CD4-positive, alpha-beta T cell (primary cell): Measurements from ENCODE around the gene ARFIP1. TPM values are rescaled to one million over a fixed set of nuclear protein-coding genes. Genes with fewer than 3 reads are reported as not detected.

Source experiments
- ATAC-seq: fragments of 200-7000 bp; cut with Tn5 transposase; one replicate; pipeline ENCODE4 v1.10.0; 2022; ENCODE audit warnings: mild to moderate bottlenecking; ENCODE audit not compliant: poor library complexity
- CTCF ChIA-PET: fragments of 350-600 bp; sonication (Branson Sonifier 250); formaldehyde crosslinking; loops from one replicate; lab custom pipeline; 2021; ENCODE audit warnings: antibody characterized with exemption, inconsistent platforms; lab: Charles Lee
- POLR2A ChIA-PET: fragments of 350-600 bp; sonication (Branson Sonifier 250); formaldehyde crosslinking; loops from one replicate; lab custom pipeline; 2021; ENCODE audit warnings: antibody characterized with exemption, inconsistent platforms; lab: Charles Lee
- DNase-seq, 14 experiments: peaks; one replicate each; pipeline ENCODE4 v3.0.0-alpha.2; 2013 to 2020; ENCODE audit warnings: mixed read lengths in 2 of 14
- H3K27ac ChIP-seq, 2 donors: one replicate each; pipeline versions ENCODE4 v1.5.1 to v1.7.0; 2013; ENCODE audit warnings: low read length in 2 of 2, low read depth in 1 of 2, mild to moderate bottlenecking in 1 of 2
- H3K27me3 ChIP-seq, 2 experiments: 1 replicate in 1 of 2; 2 replicates in 1 of 2; pipeline versions ENCODE4 v1.6.1 to v1.7.0; 2013; ENCODE audit warnings: low read length in 2 of 2, control low read depth in 1 of 2, mild to moderate bottlenecking in 1 of 2, moderate library complexity in 1 of 2; ENCODE audit not compliant: insufficient read depth in 2 of 2, control insufficient read depth in 1 of 2
- H3K36me3 ChIP-seq: one replicate; pipeline ENCODE4 v1.6.1; 2013; ENCODE audit warnings: low read length, control low read depth; ENCODE audit not compliant: insufficient read depth
- H3K4me1 ChIP-seq: one replicate; pipeline ENCODE4 v1.6.1; 2013; ENCODE audit warnings: low read length, control low read depth; ENCODE audit not compliant: insufficient read depth
- H3K4me3 ChIP-seq: one replicate; pipeline ENCODE4 v1.5.1; 2013; ENCODE audit warnings: mild to moderate bottlenecking, low read length, moderate library complexity
- H3K9me3 ChIP-seq, 2 experiments: 1 replicate in 1 of 2; 2 replicates in 1 of 2; pipeline versions ENCODE4 v1.6.1 to v1.7.0; 2013; ENCODE audit warnings: low read length in 2 of 2, mild to moderate bottlenecking in 2 of 2, control low read depth in 1 of 2, moderate library complexity in 1 of 2; ENCODE audit not compliant: control insufficient read depth in 1 of 2, insufficient read depth in 1 of 2
- H3K27ac Mint-ChIP-seq: one replicate; pipeline ENCODE4 v1.8.0; 2020; ENCODE audit warnings: mixed read lengths
- H3K27me3 Mint-ChIP-seq: one replicate; pipeline ENCODE4 v1.8.0; 2021; ENCODE audit warnings: mixed read lengths
- H3K36me3 Mint-ChIP-seq: one replicate; pipeline ENCODE4 v1.8.0; 2021; ENCODE audit warnings: low read depth, mixed read lengths
- H3K4me1 Mint-ChIP-seq: one replicate; pipeline ENCODE4 v1.8.0; 2021; ENCODE audit warnings: low read depth, mixed read lengths
- H3K4me3 Mint-ChIP-seq: one replicate; pipeline ENCODE4 v1.8.0; 2020; ENCODE audit warnings: mild to moderate bottlenecking, mixed read lengths
- H3K9me3 Mint-ChIP-seq: one replicate; pipeline ENCODE4 v1.8.0; 2020; ENCODE audit warnings: mixed read lengths
- CTCF ChIP-seq: fragments of 200-600 bp; IDR thresholded peaks from one replicate; pipeline ENCODE4 v1.8.0; 2022; ENCODE audit warnings: antibody characterized with exemption, mild to moderate bottlenecking
- intact Hi-C, 2 experiments: fragments of 100-400 bp; cut with DNase I in 1 of 2; cut with micrococcal nuclease in 1 of 2; formaldehyde crosslinking; loops; one replicate each; pipeline versions ENCODE4 v1.15.1 to v1.9.0; 2023 to 2025; cut with DNase I, micrococcal nuclease
- total RNA-seq, 174 experiments: library from RNA in 2 of 174; stranded (reverse) in 2 of 174; gene quantifications; one replicate each; pipeline ENCODE4 v1.2.3 and lab custom pipeline; 2021 to 2026

The ARFIP1 gene
- total RNA-seq, 2 experiments from 2014 or later, result 2.6 to 3.0 TPM

- peaks cover 0 to 8% of the 10 kb centered on the region in 2 experiments for H3K9me3 ChIP-seq
- no peak for ATAC-seq
- H3K36me3 Mint-ChIP-seq, result peaks cover 71% of the 10 kb centered on the region
- H3K27ac Mint-ChIP-seq, result no peak overlapping the region
- H3K27ac ChIP-seq, result no peak overlapping the region
- no peaks in the 10 kb centered on the region for H3K27me3 ChIP-seq
- no peaks in the 10 kb centered on the region for H3K36me3 ChIP-seq
- intact Hi-C loops, result no loop called here
- H3K4me1 Mint-ChIP-seq, result no peaks in the 10 kb centered on the region
- no peaks in the 10 kb centered on the region for H3K4me1 ChIP-seq
- POLR2A ChIA-PET, result no interaction called here
- no peak for DNase-seq
- no peaks in the 10 kb centered on the region for H3K27me3 Mint-ChIP-seq
- peaks cover 6% of the 10 kb centered on the region for H3K9me3 Mint-ChIP-seq
- CTCF ChIA-PET, result no interaction called here
- H3K4me3 Mint-ChIP-seq, result no peak overlapping the region
- TF ChIP-seq CTCF, result no peak
- no peak overlapping the region for H3K4me3 ChIP-seq
Observed at GRCh38 chr4:152875261-152875660, 95.5 kb downstream of the ARFIP1 start.

GRCh38 chr4:152877868-152878267 lies 98.1 kb downstream of the ARFIP1 start:
- ChIA-PET POLR2A (no interaction called here), CTCF (no interaction called here)
- no peak overlapping the region for H3K4me3 ChIP-seq
- no peaks in the 10 kb centered on the region for H3K27me3 ChIP-seq
- no peaks in the 10 kb centered on the region for H3K27me3 Mint-ChIP-seq
- H3K36me3 Mint-ChIP-seq, result peaks cover 65% of the 10 kb centered on the region
- no peak for TF ChIP-seq CTCF
- no peak overlapping the region for H3K27ac Mint-ChIP-seq
- no peaks in the 10 kb centered on the region for H3K4me1 Mint-ChIP-seq
- no peaks in the 10 kb centered on the region for H3K4me1 ChIP-seq
- H3K9me3 Mint-ChIP-seq, result peaks cover 6% of the 10 kb centered on the region
- no peak overlapping the region for H3K27ac ChIP-seq
- H3K36me3 ChIP-seq, result no peaks in the 10 kb centered on the region
- H3K9me3 ChIP-seq, result peaks cover 0 to 8% of the 10 kb centered on the region in 2 experiments
- ATAC-seq, result no peak
- no peak for DNase-seq
- intact Hi-C loops, result no loop called here
- no peak overlapping the region for H3K4me3 Mint-ChIP-seq

- no peak overlapping the region for H3K27ac Mint-ChIP-seq
- Histone ChIP-seq H3K27me3 (no peaks in the 10 kb centered on the region), H3K36me3 (no peaks in the 10 kb centered on the region), H3K4me3 (no peak overlapping the region), H3K27ac (no peak overlapping the region), H3K4me1 (no peaks in the 10 kb centered on the region), H3K9me3 (peaks cover 0 to 8% of the 10 kb centered on the region in 2 experiments)
- intact Hi-C loops, result no loop called here
- ATAC-seq (no peak), DNase-seq (no peak)
- no peaks in the 10 kb centered on the region for H3K4me1 Mint-ChIP-seq
- H3K27me3 Mint-ChIP-seq, result no peaks in the 10 kb centered on the region
- TF ChIP-seq CTCF, result no peak
- H3K4me3 Mint-ChIP-seq, result no peak overlapping the region
- peaks cover 51% of the 10 kb centered on the region for H3K36me3 Mint-ChIP-seq
- CTCF ChIA-PET, result no interaction called here
- peaks cover 6% of the 10 kb centered on the region for H3K9me3 Mint-ChIP-seq
- POLR2A ChIA-PET, result no interaction called here
Observed at GRCh38 chr4:152880263-152880662, 100.5 kb downstream of the ARFIP1 start.
